OCI-LY7 (cell line): ENCODE results near the gene SETD7. TPM values are rescaled to one million over a fixed set of nuclear protein-coding genes. Genes with fewer than 3 reads are reported as not detected.

Source experiments
- BruUV-seq: library from RNA; stranded (reverse); fragments of 400-500 nt; replicated peaks from 2 replicates; lab custom pipeline; 2021; lab: Mats Ljungman, UMichigan
- CTCF ChIA-PET: fragments of 300-600 bp; sonication (Branson Sonifier 250); formaldehyde crosslinking; loops from one replicate; lab custom pipeline; 2022; ENCODE audit warnings: antibody characterized with exemption; ENCODE audit not compliant: unreplicated experiment; lab: Charles Lee
- POLR2A ChIA-PET: fragments of 300-600 bp; sonication (Branson Sonifier 250); formaldehyde crosslinking; loops from one replicate; lab custom pipeline; 2022; ENCODE audit warnings: antibody characterized with exemption; lab: Charles Lee
- DNase-seq: peaks from one replicate; pipeline ENCODE4 v3.0.0-alpha.2; 2015; ENCODE audit warnings: low spot score
- H2AFZ ChIP-seq: fragments of 200-600 bp; sonication (generic), shearing (Covaris generic); 2 replicates; pipeline ENCODE4 v1.6.1; 2014; ENCODE audit warnings: mild to moderate bottlenecking, antibody characterized with exemption, low read length, moderate library complexity
- H3K27ac ChIP-seq: fragments of 200-600 bp; sonication (generic); 2 replicates; pipeline ENCODE4 v1.5.1; 2014; ENCODE audit warnings: mixed run types, low read depth, mild to moderate bottlenecking, moderate library complexity, low read length, inconsistent platforms; ENCODE audit not compliant: poor library complexity, severe bottlenecking
- H3K36me3 ChIP-seq: fragments of 200-600 bp; sonication (generic); 2 replicates; pipeline ENCODE4 v1.6.1; 2014; ENCODE audit warnings: mild to moderate bottlenecking, antibody characterized with exemption, low read length, moderate library complexity, mixed read lengths; ENCODE audit not compliant: insufficient read depth
- H3K4me1 ChIP-seq: fragments of 200-600 bp; sonication (generic); 2 replicates; pipeline ENCODE4 v1.5.1; 2014; ENCODE audit warnings: mild to moderate bottlenecking, low read length; ENCODE audit not compliant: insufficient read depth, poor library complexity, severe bottlenecking
- H3K4me2 ChIP-seq: fragments of 200-600 bp; sonication (generic); 2 replicates; pipeline ENCODE4 v1.6.1; 2014; ENCODE audit warnings: mild to moderate bottlenecking, low read length
- H3K4me3 ChIP-seq: fragments of 200-600 bp; sonication (generic); 2 replicates; pipeline ENCODE4 v1.5.1; 2014; ENCODE audit warnings: mild to moderate bottlenecking, low read depth, low read length; ENCODE audit not compliant: poor library complexity, severe bottlenecking
- H3K79me2 ChIP-seq: fragments of 200-600 bp; sonication (generic); 2 replicates; pipeline ENCODE4 v1.6.1; 2016; ENCODE audit warnings: low read depth, mild to moderate bottlenecking, low read length, moderate library complexity, mixed read lengths; ENCODE audit not compliant: insufficient read depth
- H3K9me2 ChIP-seq: fragments of 200-600 bp; sonication (generic); 2 replicates; pipeline ENCODE4 v1.6.1; 2016; ENCODE audit warnings: mild to moderate bottlenecking, low read length, mixed read lengths; ENCODE audit not compliant: insufficient read depth
- H3K9me3 ChIP-seq: fragments of 200-600 bp; sonication (generic); 2 replicates; pipeline ENCODE4 v1.6.1; 2014; ENCODE audit warnings: mild to moderate bottlenecking, mixed run types, low read length, mixed read lengths
- H4K20me1 ChIP-seq: fragments of 200-600 bp; sonication (generic); 2 replicates; pipeline ENCODE4 v1.6.1; 2014; ENCODE audit warnings: mild to moderate bottlenecking, antibody characterized with exemption, low read length, moderate library complexity, mixed read lengths; ENCODE audit not compliant: insufficient read depth
- CTCF ChIP-seq: fragments of 200-600 bp; sonication (generic); conservative IDR thresholded peaks from 2 replicates; pipeline ENCODE4 v1.5.1; 2014; ENCODE audit warnings: mild to moderate bottlenecking, antibody characterized with exemption, low read length, moderate library complexity, mixed read lengths
- EZH2phosphoT487 ChIP-seq: fragments of 200-600 bp; sonication (generic); IDR thresholded peaks from 2 replicates; pipeline ENCODE4 v1.6.1; 2018; ENCODE audit warnings: low read depth, borderline replicate concordance, mild to moderate bottlenecking, mixed run types, antibody characterized with exemption, low read length, moderate library complexity, mixed read lengths
- intact Hi-C: fragments of 100-400 bp; cut with micrococcal nuclease; formaldehyde crosslinking; loops from one replicate; pipeline ENCODE4 v1.10.0; 2022; ENCODE audit not compliant: unreplicated experiment
- total RNA-seq, 2 experiments: library from RNA; depleted of rRNA in 1 of 2; stranded (reverse); fragments of >200 nt in 1 of 2; shearing (Covaris generic) in 1 of 2; gene quantifications; 2 replicates each; pipeline ENCODE4 v1.2.3, GENCODE V29; 2014 to 2022

The SETD7 gene
- total RNA-seq, 2 experiments from 2014 or later: 17.6 to 37.3 TPM

GRCh38 chr4:139526928-139527327 lies 29.1 kb downstream of the SETD7 start:
- Histone ChIP-seq H2AFZ (no peak overlapping the region), H3K4me1 (no peaks in the 10 kb centered on the region), H3K9me2 (no peaks in the 10 kb centered on the region), H4K20me1 (no peaks in the 10 kb centered on the region), H3K79me2 (no peaks in the 10 kb centered on the region), H3K4me3 (no peak overlapping the region), H3K27ac (no peak overlapping the region), H3K4me2 (no peak overlapping the region), H3K36me3 (peaks cover 95% of the 10 kb centered on the region), H3K9me3 (no peaks in the 10 kb centered on the region)
- ChIA-PET POLR2A (interaction anchor here (0.6 to 1.3 kb wide), 4 partner anchors 11 to 34 kb away, joined by 3 to 7 read pairs (median 4); no protein-coding TSS in a partner anchor), CTCF (no interaction called here)
- intact Hi-C loops: no loop called here
- DNase-seq: no peak
- no TSS peak for BruUV-seq
- TF ChIP-seq EZH2phosphoT487 (no peak), CTCF (no peak)

GRCh38 chr4:139525414-139525813 lies 30.6 kb downstream of the SETD7 start:
- H3K4me1 ChIP-seq: no peaks in the 10 kb centered on the region
- H3K9me2 ChIP-seq: no peaks in the 10 kb centered on the region
- TF ChIP-seq CTCF (no peak), EZH2phosphoT487 (no peak)
- peaks cover 97% of the 10 kb centered on the region for H3K36me3 ChIP-seq
- POLR2A ChIA-PET: interaction anchor here (0.9 kb wide), 1 partner anchor 23 kb away, joined by 3 read pairs; no protein-coding TSS in a partner anchor
- intact Hi-C loops: no loop called here
- no peak overlapping the region for H3K4me3 ChIP-seq
- DNase-seq: no peak
- CTCF ChIA-PET: no interaction called here
- no peaks in the 10 kb centered on the region for H4K20me1 ChIP-seq
- no peak overlapping the region for H3K27ac ChIP-seq
- no peaks in the 10 kb centered on the region for H3K79me2 ChIP-seq
- no peak overlapping the region for H2AFZ ChIP-seq
- no TSS peak for BruUV-seq
- no peaks in the 10 kb centered on the region for H3K9me3 ChIP-seq
- no peak overlapping the region for H3K4me2 ChIP-seq

GRCh38 chr4:139524062-139524631 lies 31.9 kb downstream of the SETD7 start:
- TF ChIP-seq CTCF: no peak
- POLR2A ChIA-PET: no interaction called here
- no peak for DNase-seq
- no peaks in the 10 kb centered on the region for H3K9me3 ChIP-seq
- H3K27ac ChIP-seq: no peak overlapping the region
- CTCF ChIA-PET: interaction anchor here (0.5 kb wide), 1 partner anchor 354 kb away, joined by 3 read pairs; no protein-coding TSS in a partner anchor
- H3K79me2 ChIP-seq: no peaks in the 10 kb centered on the region
- H2AFZ ChIP-seq: no peak overlapping the region
- BruUV-seq: no TSS peak
- H3K36me3 ChIP-seq: peaks cover 98% of the 10 kb centered on the region
- no peak overlapping the region for H3K4me3 ChIP-seq
- no peaks in the 10 kb centered on the region for H3K9me2 ChIP-seq
- no peaks in the 10 kb centered on the region for H3K4me1 ChIP-seq
- no peaks in the 10 kb centered on the region for H4K20me1 ChIP-seq
- intact Hi-C loops: no loop called here
- H3K4me2 ChIP-seq: no peak overlapping the region
